Measurements from ENCODE around the gene ABI1. TPM values are rescaled to one million over a fixed set of nuclear protein-coding genes. Genes with fewer than 3 reads are reported as not detected.

Gene ABI1
- total RNA-seq, 1 experiment from 2014 or later: 28.2 TPM

GRCh38 chr10:26714415-26715136, 146.2 kb downstream of the ABI1 start:
- no peak for DNase-seq (ENCODE audit: low spot score)

- no peak for DNase-seq (ENCODE audit: low spot score)
Observed at GRCh38 chr10:26711324-26711723, 149.4 kb downstream of the ABI1 start.

- no peak for DNase-seq (ENCODE audit: low spot score)
Observed at GRCh38 chr10:26706936-26707335, 153.8 kb downstream of the ABI1 start.

- no peak for DNase-seq (ENCODE audit: low spot score)
Observed at GRCh38 chr10:26706206-26706605, 154.6 kb downstream of the ABI1 start.

- DNase-seq (ENCODE audit: low spot score): no peak
Observed at GRCh38 chr10:26703974-26704373, 156.8 kb downstream of the ABI1 start.

GRCh38 chr10:26703096-26703495, 157.7 kb downstream of the ABI1 start:
- DNase-seq (ENCODE audit: low spot score): no peak

- DNase-seq (ENCODE audit: low spot score): no peak
Observed at GRCh38 chr10:26700884-26701630, 159.7 kb downstream of the ABI1 start.

GRCh38 chr10:26699631-26700030, 161.1 kb downstream of the ABI1 start:
- no peak for DNase-seq (ENCODE audit: low spot score)

GRCh38 chr10:26698909-26699308, 161.8 kb downstream of the ABI1 start:
- DNase-seq (ENCODE audit: low spot score): no peak

- no peak for DNase-seq (ENCODE audit: low spot score)
Observed at GRCh38 chr10:26697922-26698608, 162.7 kb downstream of the ABI1 start.

GRCh38 chr10:26697163-26697921, 163.4 kb downstream of the ABI1 start, which contains the start of gene PDSS1:
PDSS1 (plus strand) TSS chr10:26697701; CDS start chr10:26697712, 11 bp downstream.
- DNase-seq (ENCODE audit: low spot score): peak; percentile 16

- DNase-seq (ENCODE audit: low spot score): no peak
Observed at GRCh38 chr10:26696786-26697162, 164.0 kb downstream of the ABI1 start.

Other genes with a start within 250 kb of the ABI1 start
- gene PDSS1, start 163.3 kb downstream of the ABI1 start, total RNA-seq (2014; rRNA removed; shearing (Covaris generic)): 10.1 and 11.8 TPM in 2 replicates
- gene ANKRD26, start 239.5 kb upstream of the ABI1 start, total RNA-seq (2014; rRNA removed; shearing (Covaris generic)): 6.9 and 9.1 TPM in 2 replicates

Measured in H4 (cell line).